Measurements from ENCODE around the gene ZNF12. TPM values are rescaled to one million over a fixed set of nuclear protein-coding genes. Genes with fewer than 3 reads are reported as not detected.

Gene ZNF12
- total RNA-seq, 1 donor from 2014 or later, result 28.8 TPM

DNA sequence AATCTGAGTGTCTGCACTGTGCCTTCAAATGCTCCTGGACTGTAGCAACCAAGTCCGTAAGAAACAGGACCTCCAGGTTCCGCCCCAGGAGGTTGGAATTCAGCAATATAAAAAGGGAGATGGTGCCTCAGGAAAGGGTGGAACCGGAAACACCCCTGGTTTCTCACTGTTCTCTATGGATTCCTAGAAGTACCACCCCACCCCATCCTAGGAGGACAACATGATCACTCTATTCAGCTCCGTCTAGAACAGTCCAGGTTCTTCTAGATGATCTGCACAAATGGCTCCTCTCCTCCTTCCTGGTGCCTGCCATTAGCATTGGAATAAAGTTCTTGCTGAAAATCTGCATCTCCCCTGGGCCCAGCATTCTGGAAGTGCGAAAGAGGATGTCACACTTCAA lies 7.6 kb upstream of the ZNF12 start:
- H3K9me3 ChIP-seq, result no peaks in the 10 kb centered on the region
- no peaks in the 10 kb centered on the region for H3K4me1 ChIP-seq
- no peaks in the 10 kb centered on the region for H3K36me3 ChIP-seq
- no peaks in the 10 kb centered on the region for H3K27me3 ChIP-seq
- no peak overlapping the region for H3K4me3 ChIP-seq
- DNase-seq (ENCODE audit: low spot score in 2 of 2), result no peak
- H3K27ac ChIP-seq, result no peak overlapping the region
- intact Hi-C loops (cut with DNase I), result no loop called here
- TF ChIP-seq, protein P1, sequence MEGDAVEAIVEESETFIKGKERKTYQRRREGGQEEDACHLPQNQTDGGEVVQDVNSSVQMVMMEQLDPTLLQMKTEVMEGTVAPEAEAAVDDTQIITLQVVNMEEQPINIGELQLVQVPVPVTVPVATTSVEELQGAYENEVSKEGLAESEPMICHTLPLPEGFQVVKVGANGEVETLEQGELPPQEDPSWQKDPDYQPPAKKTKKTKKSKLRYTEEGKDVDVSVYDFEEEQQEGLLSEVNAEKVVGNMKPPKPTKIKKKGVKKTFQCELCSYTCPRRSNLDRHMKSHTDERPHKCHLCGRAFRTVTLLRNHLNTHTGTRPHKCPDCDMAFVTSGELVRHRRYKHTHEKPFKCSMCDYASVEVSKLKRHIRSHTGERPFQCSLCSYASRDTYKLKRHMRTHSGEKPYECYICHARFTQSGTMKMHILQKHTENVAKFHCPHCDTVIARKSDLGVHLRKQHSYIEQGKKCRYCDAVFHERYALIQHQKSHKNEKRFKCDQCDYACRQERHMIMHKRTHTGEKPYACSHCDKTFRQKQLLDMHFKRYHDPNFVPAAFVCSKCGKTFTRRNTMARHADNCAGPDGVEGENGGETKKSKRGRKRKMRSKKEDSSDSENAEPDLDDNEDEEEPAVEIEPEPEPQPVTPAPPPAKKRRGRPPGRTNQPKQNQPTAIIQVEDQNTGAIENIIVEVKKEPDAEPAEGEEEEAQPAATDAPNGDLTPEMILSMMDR (IDR thresholded peaks at IDR 0.05), result no peak

DNA sequence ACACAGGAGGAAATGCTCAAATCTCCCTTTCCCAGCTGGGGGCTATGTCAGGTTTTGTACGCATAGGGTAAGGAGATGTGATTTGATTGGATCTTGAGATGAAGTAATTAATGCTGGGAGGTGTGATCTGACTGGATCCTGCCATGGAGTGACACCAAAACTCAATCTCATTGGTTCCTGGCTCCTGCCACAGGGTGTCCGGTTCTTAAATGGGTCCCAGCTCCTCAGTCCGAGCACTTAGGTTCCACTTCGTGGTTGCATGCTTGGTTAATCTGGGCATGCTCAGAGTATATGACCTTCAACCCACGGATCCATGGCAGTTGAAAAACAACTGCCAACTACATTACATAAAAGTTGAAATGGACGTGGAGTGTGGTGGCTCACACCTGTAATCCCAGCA lies 3.1 kb upstream of the ZNF12 start:
- Histone ChIP-seq H3K27ac (no peak overlapping the region), H3K4me3 (no peak overlapping the region), H3K27me3 (no peaks in the 10 kb centered on the region), H3K36me3 (peaks cover 0 to 4% of the 10 kb centered on the region in 2 donors), H3K4me1 (peaks cover 7% of the 10 kb centered on the region in 2 donors), H3K9me3 (no peaks in the 10 kb centered on the region)
- intact Hi-C loops (cut with DNase I), result loop anchor here (5.0 to 10.0 kb wide), 5 partner anchors 73 to 932 kb away; partner anchors contain the start of genes C1GALT1, MIOS, UMAD1 and ZDHHC4
- TF ChIP-seq, protein P1 (IDR thresholded peaks at IDR 0.05), result no peak
- DNase-seq (ENCODE audit: low spot score in 2 of 2), result no peak

DNA sequence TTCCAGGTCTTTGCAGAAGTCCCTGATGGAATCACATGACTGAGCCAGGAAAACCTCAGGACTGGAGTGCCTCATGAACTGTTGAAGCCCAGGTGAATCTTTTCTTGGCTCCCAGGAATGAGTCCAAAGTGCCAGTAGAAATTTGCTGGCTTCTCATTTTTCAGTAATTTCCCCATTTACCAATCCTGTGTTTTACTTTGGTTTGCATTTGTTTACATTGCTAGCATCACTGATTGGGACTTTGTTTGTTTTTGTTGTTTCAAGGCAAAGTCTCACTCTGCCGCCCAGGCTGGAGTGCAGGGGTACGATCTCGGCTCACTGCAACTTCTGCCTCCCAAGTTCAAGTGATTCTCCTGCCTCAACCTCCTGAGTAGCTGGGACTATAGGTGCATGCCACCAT lies 1.6 kb upstream of the ZNF12 start:
- Histone ChIP-seq H3K9me3 (no peaks in the 10 kb centered on the region), H3K4me3 (no peak overlapping the region), H3K4me1 (peaks cover 7 to 12% of the 10 kb centered on the region in 2 donors), H3K27me3 (no peaks in the 10 kb centered on the region), H3K27ac (no peak overlapping the region), H3K36me3 (peaks cover 10 to 17% of the 10 kb centered on the region in 2 donors)
- intact Hi-C loops (cut with DNase I), result loop anchor here (5.0 to 10.0 kb wide), 5 partner anchors 71 to 934 kb away; partner anchors contain the start of genes C1GALT1, MIOS, UMAD1 and ZDHHC4
- no peak for DNase-seq (ENCODE audit: low spot score in 2 of 2)
- TF ChIP-seq, protein P1 (IDR thresholded peaks at IDR 0.05), result no peak

DNA sequence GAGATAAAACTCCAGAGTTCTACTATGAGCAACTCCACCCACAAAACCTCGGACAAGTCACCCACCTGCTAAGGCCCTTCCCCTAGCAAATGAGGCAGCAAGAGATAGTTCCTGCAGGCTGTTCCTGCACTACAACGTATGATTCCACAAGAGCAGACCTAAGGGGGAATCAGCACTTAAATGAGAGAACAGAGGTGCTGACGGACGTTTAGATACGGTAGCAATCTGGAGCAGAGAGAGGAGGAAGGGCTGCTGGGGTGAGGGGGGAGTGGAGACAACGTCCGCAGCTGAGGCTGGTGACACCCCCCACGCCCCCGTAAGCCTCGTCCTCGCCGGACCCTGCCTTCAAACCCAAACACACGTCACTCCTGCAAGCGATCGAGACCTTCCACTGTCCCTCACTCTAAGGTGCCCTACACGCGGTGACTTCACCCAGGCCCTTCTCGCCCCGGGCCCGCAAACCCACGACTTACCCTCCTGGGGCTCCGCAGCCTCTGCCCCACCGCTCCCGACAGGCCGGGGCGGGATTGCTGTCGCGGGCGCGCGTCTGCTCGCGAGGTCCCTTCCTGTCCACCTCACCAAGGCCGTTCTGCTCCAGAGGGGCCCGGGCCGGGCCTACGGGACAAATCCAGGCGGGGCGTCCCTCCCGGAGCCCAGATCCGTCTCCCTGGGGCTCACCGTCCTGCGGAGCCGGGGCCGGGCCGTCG lies 635 bp downstream of the ZNF12 start:
- DNase-seq (ENCODE audit: low spot score in 2 of 2), result peak in 1 of 2 donors; percentile 66
- peaks cover 27% of the 10 kb centered on the region in 2 donors for H3K36me3 ChIP-seq
- H3K4me1 ChIP-seq, result peaks cover 7 to 16% of the 10 kb centered on the region in 2 donors
- peaks cover 0 to 6% of the 10 kb centered on the region in 2 donors for H3K9me3 ChIP-seq
- peak overlapping the region; percentile 94 to 100 for H3K4me3 ChIP-seq
- no peaks in the 10 kb centered on the region for H3K27me3 ChIP-seq
- peak overlapping the region; percentile 80 to 88 for H3K27ac ChIP-seq
- intact Hi-C loops (cut with DNase I), result loop anchor here (5.0 to 10.0 kb wide), 5 partner anchors 69 to 936 kb away; partner anchors contain the start of genes C1GALT1, MIOS, UMAD1 and ZDHHC4
- TF ChIP-seq, protein P1 (IDR thresholded peaks at IDR 0.05), result no peak

DNA sequence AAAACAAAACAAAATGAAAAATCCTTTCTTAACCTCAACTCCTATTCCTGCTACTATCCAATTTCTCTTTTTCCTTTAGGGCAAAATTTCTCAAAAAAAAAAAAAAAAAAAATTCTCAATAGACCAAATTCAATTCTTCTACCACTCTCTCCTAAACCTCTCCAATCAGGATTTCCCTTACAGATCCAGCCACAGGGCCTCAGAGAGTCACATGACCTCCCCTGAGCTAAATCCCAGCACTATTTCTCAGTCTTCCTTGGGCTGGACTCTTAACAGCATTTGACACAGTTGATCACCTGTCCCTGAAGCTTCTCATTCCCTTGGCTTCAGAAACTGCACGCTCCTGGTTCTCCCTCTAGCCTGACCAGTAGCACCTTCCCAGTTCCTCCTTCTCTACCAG lies 4.9 kb downstream of the ZNF12 start:
- Histone ChIP-seq H3K27me3 (no peaks in the 10 kb centered on the region), H3K4me3 (no peak overlapping the region), H3K36me3 (peaks cover 68 to 70% of the 10 kb centered on the region in 2 donors), H3K9me3 (peaks cover 18 to 47% of the 10 kb centered on the region in 2 donors), H3K4me1 (peaks cover 7 to 16% of the 10 kb centered on the region in 2 donors), H3K27ac (no peak overlapping the region)
- no peak for DNase-seq (ENCODE audit: low spot score in 2 of 2)
- TF ChIP-seq, protein P1 (IDR thresholded peaks at IDR 0.05), result no peak
- intact Hi-C loops (cut with DNase I), result loop anchor here (10.0 kb wide), 1 partner anchor 863 kb away; the partner anchor contains the start of gene MIOS
